GM19023 (cell line): ENCODE measurements around the gene DBNL.

Source experiments
- ATAC-seq: cut with Tn5 transposase; IDR thresholded peaks from one replicate; pipeline ENCODE4 v1.9.1; 2021; ENCODE audit warnings: mild to moderate bottlenecking, moderate library complexity; ENCODE audit not compliant: unreplicated experiment

Gene DBNL

GRCh38 chr7:44097064-44097932 is 52.8 kb downstream of the DBNL start:
- peak; percentile 68 for ATAC-seq

- ATAC-seq, result no peak
Observed at GRCh38 chr7:44098092-44099068, 53.9 kb downstream of the DBNL start.

- no peak for ATAC-seq
Observed at GRCh38 chr7:44099669-44100068, 55.2 kb downstream of the DBNL start.

GRCh38 chr7:44100458-44101302 is 56.2 kb downstream of the DBNL start:
- ATAC-seq, result no peak

GRCh38 chr7:44101303-44101965 is 56.9 kb downstream of the DBNL start:
- no peak for ATAC-seq

- no peak for ATAC-seq
Observed at GRCh38 chr7:44101966-44102845, 57.7 kb downstream of the DBNL start.

GRCh38 chr7:44102846-44103565 is 58.5 kb downstream of the DBNL start:
- no peak for ATAC-seq

- ATAC-seq, result no peak
Observed at GRCh38 chr7:44103566-44103922, 59.0 kb downstream of the DBNL start.

- no peak for ATAC-seq
Observed at GRCh38 chr7:44103923-44104859, 59.7 kb downstream of the DBNL start, which contains the start of gene AEBP1. Gene AEBP1, plus strand, starts transcription at chr7:44104345. Its CDS starts 321 bp downstream, at chr7:44104666.

- ATAC-seq, result no peak
Observed at GRCh38 chr7:44104860-44105771, 60.6 kb downstream of the DBNL start.

- ATAC-seq, result no peak
Observed at GRCh38 chr7:44105832-44106231, 61.3 kb downstream of the DBNL start.

GRCh38 chr7:44106311-44107065 is 62.0 kb downstream of the DBNL start:
- no peak for ATAC-seq

GRCh38 chr7:44107116-44107960 is 62.8 kb downstream of the DBNL start:
- ATAC-seq, result no peak

GRCh38 chr7:44107961-44108767 is 63.7 kb downstream of the DBNL start:
- ATAC-seq, result no peak
